H1 (cell line): Measurements from ENCODE around the gene LRCH2. TPM values are rescaled to one million over a fixed set of nuclear protein-coding genes. Genes with fewer than 3 reads are reported as not detected.

Experiments
- CHD7 ChIP-seq: fragments of 300-600 bp; sonication (generic); IDR thresholded peaks from 2 replicates; pipeline ENCODE4 v1.7.1; 2012; ENCODE audit warnings: low read length, moderate library complexity, mild to moderate bottlenecking, inconsistent platforms; ENCODE audit not compliant: insufficient replicate concordance
- CTBP2 ChIP-seq: IDR thresholded peaks from 2 replicates; pipeline ENCODE4 v1.7.0; 2011; ENCODE audit warnings: borderline replicate concordance, mild to moderate bottlenecking, moderate library complexity, mixed read lengths, low read length; ENCODE audit not compliant: insufficient read depth, insufficient read length
- CTCF ChIP-seq, 3 experiments: IDR thresholded peaks; 1 replicate in 2 of 3; 2 replicates in 1 of 3; pipeline versions ENCODE4 v1.5.1 to v1.6.1; 2011; ENCODE audit warnings: low read length in 3 of 3, mild to moderate bottlenecking in 3 of 3, inconsistent platforms in 2 of 3, low read depth in 1 of 3, moderate library complexity in 1 of 3; ENCODE audit not compliant: insufficient read depth in 1 of 3; ENCODE audit errors: control extremely low read depth in 1 of 3
- MAFK ChIP-seq: IDR thresholded peaks from 2 replicates; pipeline ENCODE4 v1.6.1; 2012; ENCODE audit warnings: low read depth, mild to moderate bottlenecking, improper control_type of control experiment, low read length
- RFX5 ChIP-seq: IDR thresholded peaks from 2 replicates; pipeline ENCODE4 v1.6.1; 2011; ENCODE audit warnings: low read depth, low read length, improper control_type of control experiment, borderline replicate concordance
- ZNF274 ChIP-seq: IDR thresholded peaks from 2 replicates; pipeline ENCODE4 v1.7.0; 2012; ENCODE audit warnings: low read length, borderline replicate concordance; ENCODE audit errors: extremely low read depth
- polyA plus RNA-seq, 7 experiments: library from polyadenylated mRNA; depleted of rRNA in 3 of 7; stranded (reverse) in 5 of 7; unstranded in 2 of 7; fragments of >200 nt in 5 of 7; fragments of 200-250 nt in 2 of 7; gene quantifications; 1 replicate in 5 of 7; 2 replicates in 1 of 7; 4 replicates in 1 of 7; pipeline versions ENCODE4 v1.2.1 to v1.2.3, GENCODE V29; 2011 to 2013; ENCODE audit warnings: missing spikeins in 2 of 7, mixed read lengths in 2 of 7
- total RNA-seq: library from RNA; stranded (reverse); fragmentation: NEBNext Ultra II Directional; extraction: Animal tissue kit (Norgen Biotek cat#: 25700); gene quantifications from 2 replicates; pipeline ENCODE4 v1.2.1, GENCODE V29; 2021

Gene LRCH2
- total and polyA plus RNA-seq, 2 of the 8 experiments (the other 6 are each of a cell fraction or from before 2014, with no cell fraction given): 1.5 to 5.5 TPM

- TF ChIP-seq CHD7: no peak
- no peak for TF ChIP-seq RFX5
- no peak for TF ChIP-seq MAFK
- TF ChIP-seq CTCF (IDR thresholded peaks at IDR 0.05; ENCODE audit: control extremely low read depth in 1 of 3, insufficient read depth in 1 of 3, low read depth in 1 of 3, low read length in 3 of 3): no peak
- no peak for TF ChIP-seq ZNF274
- TF ChIP-seq CTBP2: no peak
Measured at GRCh38 chrX:115190636-115191489, 43.0 kb downstream of the LRCH2 start (continued).
